DMS 273 treated with DMSO at 0.1 percent for 48 hours (cell line): ENCODE data around the gene EPHA2.

Source experiments
- DNase-seq: peaks from one replicate; lab custom pipeline; 2025; lab: John Stamatoyannopoulos, UW

EPHA2 gene

GRCh38 chr1:16134906-16135305 lies 21.0 kb downstream of the EPHA2 start:
- DNase-seq = no peak

GRCh38 chr1:16134066-16134801 lies 21.6 kb downstream of the EPHA2 start:
- DNase-seq = no peak

- no peak for DNase-seq
Observed at GRCh38 chr1:16133007-16133961, 22.6 kb downstream of the EPHA2 start.

- no peak for DNase-seq
Observed at GRCh38 chr1:16132325-16132785, 23.5 kb downstream of the EPHA2 start.

GRCh38 chr1:16131636-16132324 lies 24.1 kb downstream of the EPHA2 start:
- DNase-seq = no peak

- DNase-seq = no peak
Observed at GRCh38 chr1:16130827-16131226, 25.0 kb downstream of the EPHA2 start.

- no peak for DNase-seq
Observed at GRCh38 chr1:16129921-16130543, 25.8 kb downstream of the EPHA2 start.

- no peak for DNase-seq
Observed at GRCh38 chr1:16129316-16129715, 26.6 kb downstream of the EPHA2 start.

- DNase-seq = no peak
Observed at GRCh38 chr1:16128338-16128741, 27.5 kb downstream of the EPHA2 start.

- no peak for DNase-seq
Observed at GRCh38 chr1:16127676-16128337, 28.1 kb downstream of the EPHA2 start.

- DNase-seq = no peak
Observed at GRCh38 chr1:16126743-16127515, 28.9 kb downstream of the EPHA2 start.

GRCh38 chr1:16126160-16126559 lies 29.7 kb downstream of the EPHA2 start:
- DNase-seq = no peak

GRCh38 chr1:16125483-16125882 lies 30.4 kb downstream of the EPHA2 start:
- no peak for DNase-seq

GRCh38 chr1:16125088-16125470 lies 30.8 kb downstream of the EPHA2 start:
- no peak for DNase-seq

GRCh38 chr1:16124377-16125087 lies 31.3 kb downstream of the EPHA2 start:
- DNase-seq = no peak

- DNase-seq = no peak
Observed at GRCh38 chr1:16122916-16123315, 33.0 kb downstream of the EPHA2 start.

- no peak for DNase-seq
Observed at GRCh38 chr1:16122350-16122881, 33.5 kb downstream of the EPHA2 start.

GRCh38 chr1:16120940-16121410 lies 34.9 kb downstream of the EPHA2 start:
- DNase-seq = no peak

- no peak for DNase-seq
Observed at GRCh38 chr1:16120407-16120806, 35.5 kb downstream of the EPHA2 start.

- DNase-seq = no peak
Observed at GRCh38 chr1:16119926-16120325, 35.9 kb downstream of the EPHA2 start.
